Measurements from ENCODE around the gene LCORL.

GRCh38 chr4:17823871-17824669, 197.5 kb downstream of the LCORL start:
- TF ChIP-seq CTCF (IDR thresholded peaks at IDR 0.05): no peak
- no peak for TF ChIP-seq POLR2A (IDR thresholded peaks at IDR 0.05)

All from esophagus squamous epithelium (tissue), 4 donors.